Ectodermal cell (in vitro differentiated cells): ENCODE data around the gene HHIP.

ENCODE experiments used
- H3K27ac ChIP-seq: 2 replicates; pipeline ENCODE4 v1.7.0; 2013; ENCODE audit warnings: mild to moderate bottlenecking, low read depth, low read length; ENCODE audit not compliant: insufficient read depth, poor library complexity, severe bottlenecking
- H3K27me3 ChIP-seq: 2 replicates; pipeline ENCODE4 v1.7.0; 2013; ENCODE audit warnings: mild to moderate bottlenecking, low read length; ENCODE audit not compliant: insufficient read depth, control insufficient read depth, poor library complexity, severe bottlenecking
- H3K36me3 ChIP-seq: one replicate; pipeline ENCODE4 v1.7.0; 2013; ENCODE audit warnings: low read length; ENCODE audit not compliant: control insufficient read depth, insufficient read depth
- H3K4me1 ChIP-seq: one replicate; pipeline ENCODE4 v1.7.0; 2013; ENCODE audit warnings: low read length; ENCODE audit not compliant: control insufficient read depth, insufficient read depth
- H3K4me3 ChIP-seq: 2 replicates; pipeline ENCODE4 v1.7.0; 2013; ENCODE audit warnings: low read depth, low read length, control low read depth; ENCODE audit not compliant: insufficient read depth
- H3K9me3 ChIP-seq: 2 replicates; pipeline ENCODE4 v1.7.0; 2013; ENCODE audit warnings: mild to moderate bottlenecking, low read length, moderate library complexity; ENCODE audit not compliant: control insufficient read depth
- WGBS, 2 experiments: methylation state at CpG; one replicate each; pipeline ENCODE4 v1.1.7; 2013; ENCODE audit warnings: missing lambda C conversion rate in 2 of 2; 5-methylcytosine and 5-hydroxymethylcytosine counted together

The HHIP gene

GRCh38 chr4:144644368-144645101, 1.4 kb upstream of the HHIP start:
- H3K4me3 ChIP-seq, result no peak overlapping the region
- H3K9me3 ChIP-seq, result no peaks in the 10 kb centered on the region
- no peak overlapping the region for H3K27ac ChIP-seq
- peaks cover 26% of the 10 kb centered on the region for H3K4me1 ChIP-seq
- H3K27me3 ChIP-seq, result peaks cover 60% of the 10 kb centered on the region
- no peaks in the 10 kb centered on the region for H3K36me3 ChIP-seq
- 80 to 84% methylated on average over 12 of the region's 12 CpGs for WGBS, 2 experiments

- Histone ChIP-seq H3K27ac (no peak overlapping the region), H3K9me3 (no peaks in the 10 kb centered on the region), H3K27me3 (peaks cover 66% of the 10 kb centered on the region), H3K36me3 (no peaks in the 10 kb centered on the region), H3K4me3 (peak overlapping the region; percentile 51), H3K4me1 (peaks cover 31% of the 10 kb centered on the region)
- WGBS, 2 experiments, result 76 to 77% methylated on average over 29 of the region's 29 CpGs
These were observed 790 bp upstream of the HHIP start for GRCh38 chr4:144645102-144645630.

- Histone ChIP-seq H3K36me3 (no peaks in the 10 kb centered on the region), H3K4me3 (peak overlapping the region; percentile 51), H3K27me3 (peaks cover 74% of the 10 kb centered on the region), H3K9me3 (no peaks in the 10 kb centered on the region), H3K4me1 (peaks cover 36% of the 10 kb centered on the region), H3K27ac (no peak overlapping the region)
- 1 to 3% methylated on average over 22 of the region's 22 CpGs for WGBS, 2 experiments
These were observed 653 bp downstream of the HHIP start for GRCh38 chr4:144646523-144647094.

GRCh38 chr4:144647095-144647561, 1.2 kb downstream of the HHIP start:
- WGBS, 2 experiments, result 3 to 4% methylated on average over 20 of the region's 20 CpGs
- Histone ChIP-seq H3K36me3 (no peaks in the 10 kb centered on the region), H3K4me1 (peaks cover 36% of the 10 kb centered on the region), H3K9me3 (no peaks in the 10 kb centered on the region), H3K4me3 (peak overlapping the region; percentile 51), H3K27ac (no peak overlapping the region), H3K27me3 (peaks cover 74% of the 10 kb centered on the region)

GRCh38 chr4:144647590-144647989, 1.6 kb downstream of the HHIP start:
- no peaks in the 10 kb centered on the region for H3K36me3 ChIP-seq
- H3K9me3 ChIP-seq, result no peaks in the 10 kb centered on the region
- peaks cover 74% of the 10 kb centered on the region for H3K27me3 ChIP-seq
- H3K4me3 ChIP-seq, result peak overlapping the region; percentile 51
- WGBS, 2 experiments, result 7 to 10% methylated on average over 4 of the region's 4 CpGs
- H3K4me1 ChIP-seq, result peaks cover 36% of the 10 kb centered on the region
- no peak overlapping the region for H3K27ac ChIP-seq

GRCh38 chr4:144648042-144648441, 2.1 kb downstream of the HHIP start:
- Histone ChIP-seq H3K9me3 (no peaks in the 10 kb centered on the region), H3K27me3 (peaks cover 74% of the 10 kb centered on the region), H3K4me1 (peaks cover 36% of the 10 kb centered on the region), H3K36me3 (no peaks in the 10 kb centered on the region), H3K27ac (no peak overlapping the region), H3K4me3 (no peak overlapping the region)
- WGBS, 2 experiments, result 0% methylated on average over 2 of the region's 2 CpGs

GRCh38 chr4:144649646-144650045, 3.7 kb downstream of the HHIP start:
- no peak overlapping the region for H3K27ac ChIP-seq
- no peak overlapping the region for H3K4me3 ChIP-seq
- no peaks in the 10 kb centered on the region for H3K9me3 ChIP-seq
- H3K4me1 ChIP-seq, result peaks cover 36% of the 10 kb centered on the region
- 43 to 71% methylated on average over 1 of the region's 1 CpG for WGBS, 2 experiments
- no peaks in the 10 kb centered on the region for H3K36me3 ChIP-seq
- peaks cover 63% of the 10 kb centered on the region for H3K27me3 ChIP-seq

GRCh38 chr4:144650311-144651005, 4.5 kb downstream of the HHIP start:
- H3K4me1 ChIP-seq, result peaks cover 36% of the 10 kb centered on the region
- H3K4me3 ChIP-seq, result no peak overlapping the region
- peaks cover 55% of the 10 kb centered on the region for H3K27me3 ChIP-seq
- no peak overlapping the region for H3K27ac ChIP-seq
- no peaks in the 10 kb centered on the region for H3K9me3 ChIP-seq
- WGBS, 2 experiments, result 80 to 90% methylated on average over 4 of the region's 5 CpGs
- H3K36me3 ChIP-seq, result no peaks in the 10 kb centered on the region

- 90 to 93% methylated on average over 2 to 4 of the region's 4 CpGs for WGBS, 2 experiments
- H3K27me3 ChIP-seq, result peaks cover 19% of the 10 kb centered on the region
- H3K9me3 ChIP-seq, result no peaks in the 10 kb centered on the region
- peaks cover 12% of the 10 kb centered on the region for H3K4me1 ChIP-seq
- H3K27ac ChIP-seq, result no peak overlapping the region
- H3K4me3 ChIP-seq, result no peak overlapping the region
- no peaks in the 10 kb centered on the region for H3K36me3 ChIP-seq
These were observed 8.0 kb downstream of the HHIP start for GRCh38 chr4:144653781-144654545.
